GM18498 (cell line): Measurements from ENCODE around the gene PRSS27.

Source experiments
- ATAC-seq: cut with Tn5 transposase; IDR thresholded peaks from one replicate; pipeline ENCODE4 v1.9.1; 2021; ENCODE audit warnings: mild to moderate bottlenecking, moderate library complexity; ENCODE audit not compliant: unreplicated experiment

Gene PRSS27

DNA sequence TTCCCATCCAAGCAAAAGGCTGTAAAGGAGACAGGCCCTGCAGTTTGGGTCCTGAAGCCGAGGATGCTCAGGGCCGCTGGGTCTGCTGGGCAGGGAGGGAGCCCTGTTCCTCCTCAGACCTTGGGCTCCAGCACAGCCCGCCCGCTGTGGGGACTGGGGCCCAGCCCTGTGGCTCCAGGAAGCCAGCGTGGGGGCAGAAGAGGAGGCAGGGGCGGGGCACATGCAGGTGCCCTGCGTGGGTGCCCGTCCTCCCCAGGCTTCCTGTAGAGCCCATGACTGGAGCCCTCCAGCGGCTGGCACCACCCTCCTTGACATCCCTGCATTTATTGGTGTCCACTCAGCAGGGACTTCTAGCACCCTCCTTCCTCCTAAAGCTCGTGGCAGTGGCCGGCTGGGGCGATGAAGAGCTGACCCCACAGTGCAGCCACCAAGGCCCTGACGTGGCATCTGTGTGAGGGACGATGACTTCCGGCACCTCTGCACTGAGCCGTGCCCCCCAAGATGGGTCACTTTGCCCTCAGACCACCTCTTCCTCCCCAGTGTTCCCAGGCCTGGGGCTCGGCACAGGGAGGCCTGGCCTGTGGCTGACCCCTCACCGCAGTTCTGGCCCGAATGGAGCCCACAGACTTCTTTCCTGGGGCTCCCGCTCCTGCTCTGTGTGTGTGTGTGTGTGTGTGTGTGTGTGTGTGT lies 9.9 kb downstream of the PRSS27 start:
- no peak for ATAC-seq

DNA sequence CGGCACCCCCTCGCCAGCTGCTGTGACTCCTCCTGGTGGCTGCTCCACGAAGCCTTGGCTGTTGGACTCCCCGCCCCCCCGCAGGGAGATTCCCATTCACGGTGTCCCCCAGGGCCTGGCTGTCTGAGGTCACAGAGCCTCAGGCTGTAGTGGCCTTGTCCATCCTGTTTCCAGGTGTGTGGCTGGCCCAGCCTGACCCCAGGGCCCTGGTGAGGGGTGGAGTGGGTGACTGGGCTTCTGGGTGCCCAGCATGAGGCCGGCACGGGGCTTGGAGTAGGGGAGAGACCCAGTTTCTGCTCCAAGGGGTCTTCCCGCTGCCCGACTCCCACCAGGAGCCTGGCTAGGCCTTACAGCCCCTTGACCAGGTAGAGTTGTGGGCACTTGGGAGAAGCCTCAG lies 10.4 kb downstream of the PRSS27 start:
- no peak for ATAC-seq

DNA sequence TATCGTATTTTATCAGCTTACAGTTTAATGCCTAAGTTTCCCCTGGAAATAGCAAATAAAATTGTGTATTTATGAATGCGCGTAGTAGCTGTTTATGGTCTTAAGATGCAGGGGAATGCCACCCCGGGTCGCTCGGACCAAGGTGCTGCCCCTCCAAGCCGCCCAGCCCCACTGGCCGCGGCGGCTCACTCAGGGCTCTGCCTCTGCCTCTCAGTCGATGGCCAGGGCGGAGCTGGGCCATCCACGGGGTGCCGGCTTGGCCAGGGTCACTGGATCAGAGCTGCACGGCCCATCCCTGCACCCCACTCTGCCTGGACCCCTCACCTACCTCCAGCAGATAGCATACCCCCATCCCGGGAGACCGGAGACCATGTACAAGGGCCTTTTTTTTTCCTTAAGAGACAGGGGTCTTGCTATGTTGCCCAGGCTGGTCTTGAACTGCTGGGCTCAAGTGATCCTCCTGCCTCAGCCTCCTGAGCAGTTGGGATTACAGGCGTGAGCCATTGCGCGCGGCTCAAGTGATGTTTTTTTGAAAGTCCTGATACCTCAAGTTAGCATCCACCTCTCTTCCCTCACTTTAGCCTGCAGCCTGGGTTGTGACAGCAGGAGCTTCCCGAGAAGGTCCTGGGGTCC lies 11.0 kb downstream of the PRSS27 start:
- ATAC-seq, result no peak

DNA sequence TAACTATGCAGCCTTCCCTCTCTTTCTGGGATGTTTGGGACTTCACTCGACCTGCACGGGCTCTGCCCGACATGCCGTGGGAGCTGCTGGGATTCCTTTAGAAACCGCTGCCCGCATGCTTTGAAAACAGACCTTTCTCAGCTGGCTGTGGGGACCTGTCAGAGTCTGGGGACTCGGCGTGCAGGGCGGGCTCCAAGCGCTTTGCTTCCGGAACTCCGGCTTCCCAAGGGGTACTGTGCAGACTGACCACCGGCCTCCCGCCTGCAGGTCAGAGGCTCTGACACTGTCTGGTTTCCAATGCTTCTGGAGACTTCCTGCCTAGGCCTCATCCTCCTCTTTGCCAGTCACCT lies 11.8 kb downstream of the PRSS27 start:
- ATAC-seq, result no peak

DNA sequence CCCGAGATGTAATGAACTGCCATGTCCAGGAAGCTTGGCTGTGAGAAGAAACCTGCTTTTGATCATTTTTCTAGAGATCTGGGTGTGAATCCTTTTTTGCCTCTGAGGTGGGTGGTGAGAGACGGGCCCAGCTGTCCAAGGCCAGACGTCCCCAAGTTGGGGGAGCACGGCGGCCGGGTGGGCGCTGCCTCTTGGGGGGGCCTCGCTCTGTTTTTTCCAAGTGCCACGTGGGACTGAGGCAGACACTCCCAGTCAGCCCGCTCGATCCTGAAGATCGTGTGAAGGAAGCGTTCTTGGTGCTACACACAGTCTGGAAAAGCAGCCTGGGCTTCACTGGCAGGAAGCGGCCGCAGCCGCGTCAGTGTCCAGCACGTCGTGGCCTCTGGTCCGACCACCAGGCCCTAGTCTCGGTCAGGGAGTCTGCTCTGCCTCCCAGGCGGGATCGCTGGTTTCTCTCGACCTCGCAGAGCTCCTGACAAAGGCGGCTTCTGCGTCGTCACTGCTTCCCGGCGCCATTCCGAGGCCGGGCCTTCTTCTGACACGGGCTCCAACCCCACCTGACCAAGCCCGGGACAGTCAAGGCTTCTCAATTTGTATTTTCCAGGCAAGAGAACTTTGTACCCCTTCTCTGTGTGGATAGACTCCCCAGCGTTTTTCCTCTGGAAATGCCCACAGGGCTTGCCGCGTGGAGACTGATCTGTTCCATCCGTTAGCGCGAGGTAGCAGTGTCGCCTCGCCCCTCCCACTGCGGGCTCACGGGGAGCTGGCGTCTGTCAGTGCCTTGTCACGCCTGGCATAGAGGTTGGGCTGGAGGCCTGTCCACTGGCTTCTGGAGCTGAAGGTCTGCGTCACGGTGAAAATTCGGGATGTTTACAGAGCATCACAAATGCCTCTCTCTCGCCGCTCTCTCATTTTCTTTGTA lies 12.4 kb downstream of the PRSS27 start:
- ATAC-seq, result no peak

DNA sequence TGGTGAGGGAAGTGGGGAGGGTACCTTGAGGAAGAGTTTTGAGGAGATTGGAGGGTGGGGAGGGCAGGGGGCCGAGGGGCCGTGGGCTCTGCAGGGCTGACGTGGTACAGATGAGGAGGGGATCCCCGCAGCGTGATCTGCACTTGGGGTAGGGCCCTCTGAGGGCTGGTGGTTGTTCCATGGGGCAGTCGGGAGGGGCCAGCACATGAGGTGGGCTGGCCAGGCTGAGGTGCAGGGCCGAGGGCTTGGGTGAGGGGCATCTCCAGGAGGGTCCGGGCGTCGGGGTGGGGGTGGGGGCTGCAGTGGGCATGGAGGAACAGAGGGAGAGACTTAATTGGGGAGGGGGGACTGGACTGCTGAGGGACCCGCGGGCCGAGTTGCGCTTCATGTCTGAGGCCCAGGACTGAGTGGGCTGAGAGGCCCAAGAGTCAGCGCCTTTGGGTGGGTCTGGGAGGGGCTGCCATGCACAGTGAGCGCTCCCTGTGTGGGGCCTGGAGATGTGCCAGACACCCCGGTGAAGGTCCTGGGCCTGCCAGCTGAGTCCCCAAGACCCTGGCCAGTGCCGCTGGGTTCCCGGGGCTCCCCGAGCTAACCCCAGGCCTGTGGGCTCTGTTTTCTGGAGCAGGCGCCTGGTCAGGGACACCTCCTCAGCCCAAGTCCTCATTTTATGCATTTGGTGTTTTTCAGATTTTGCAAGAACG lies 13.3 kb downstream of the PRSS27 start:
- ATAC-seq, result no peak

DNA sequence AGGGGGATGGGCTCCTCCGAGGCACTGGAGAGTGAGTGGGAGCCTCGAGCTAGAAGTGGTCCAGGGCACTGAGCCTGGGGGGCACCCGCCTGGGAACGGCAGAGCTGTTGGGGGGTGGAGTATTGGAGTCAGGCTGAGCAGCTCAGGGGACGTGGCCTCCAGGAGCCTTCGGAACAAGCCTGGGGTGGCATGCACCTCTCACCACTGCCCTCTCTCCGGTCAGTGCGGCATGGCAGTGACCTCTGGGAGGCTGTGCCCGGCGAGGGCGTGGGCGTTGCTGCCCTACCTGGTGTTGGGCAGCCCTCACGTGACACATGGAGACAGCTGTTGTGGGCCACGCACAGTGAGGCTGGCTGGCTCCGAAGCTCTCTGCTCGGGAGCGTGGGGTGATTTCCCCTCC lies 13.9 kb downstream of the PRSS27 start:
- no peak for ATAC-seq

DNA sequence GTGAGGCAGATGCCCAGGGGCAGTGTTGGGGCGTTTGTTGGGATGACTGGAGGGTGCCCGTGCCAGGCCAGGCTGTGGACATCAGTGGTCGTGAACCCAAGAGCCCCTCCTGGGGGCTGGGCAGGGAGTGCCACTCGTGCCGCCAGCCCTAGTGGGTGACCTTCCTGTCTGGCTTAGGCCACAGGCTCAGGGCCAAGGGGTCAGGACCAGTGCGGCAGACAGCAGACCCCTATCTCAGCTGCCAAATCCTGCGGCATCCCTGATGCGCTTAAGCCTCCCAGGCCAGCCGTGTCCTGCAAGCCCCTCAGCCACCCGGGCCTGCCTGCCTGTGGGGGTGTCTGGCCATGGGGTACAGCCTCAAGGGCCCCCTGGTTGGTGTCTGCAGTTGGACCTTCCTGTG lies 14.7 kb downstream of the PRSS27 start:
- no peak for ATAC-seq

DNA sequence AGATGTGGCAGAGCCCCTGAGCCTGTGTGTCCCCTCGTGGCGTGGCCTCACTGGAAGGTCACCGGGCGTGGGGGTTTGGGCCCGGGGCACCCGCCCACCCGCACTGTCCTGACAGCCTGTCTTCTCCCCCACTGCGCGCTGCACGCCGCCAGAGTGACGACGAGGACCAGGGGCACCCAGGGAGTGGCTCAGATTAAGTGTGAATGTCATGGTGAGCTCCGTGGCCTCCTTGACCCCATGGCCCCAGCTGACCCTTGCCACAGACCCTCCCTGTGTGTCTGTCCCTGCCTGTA lies 15.1 kb downstream of the PRSS27 start:
- ATAC-seq, result no peak

DNA sequence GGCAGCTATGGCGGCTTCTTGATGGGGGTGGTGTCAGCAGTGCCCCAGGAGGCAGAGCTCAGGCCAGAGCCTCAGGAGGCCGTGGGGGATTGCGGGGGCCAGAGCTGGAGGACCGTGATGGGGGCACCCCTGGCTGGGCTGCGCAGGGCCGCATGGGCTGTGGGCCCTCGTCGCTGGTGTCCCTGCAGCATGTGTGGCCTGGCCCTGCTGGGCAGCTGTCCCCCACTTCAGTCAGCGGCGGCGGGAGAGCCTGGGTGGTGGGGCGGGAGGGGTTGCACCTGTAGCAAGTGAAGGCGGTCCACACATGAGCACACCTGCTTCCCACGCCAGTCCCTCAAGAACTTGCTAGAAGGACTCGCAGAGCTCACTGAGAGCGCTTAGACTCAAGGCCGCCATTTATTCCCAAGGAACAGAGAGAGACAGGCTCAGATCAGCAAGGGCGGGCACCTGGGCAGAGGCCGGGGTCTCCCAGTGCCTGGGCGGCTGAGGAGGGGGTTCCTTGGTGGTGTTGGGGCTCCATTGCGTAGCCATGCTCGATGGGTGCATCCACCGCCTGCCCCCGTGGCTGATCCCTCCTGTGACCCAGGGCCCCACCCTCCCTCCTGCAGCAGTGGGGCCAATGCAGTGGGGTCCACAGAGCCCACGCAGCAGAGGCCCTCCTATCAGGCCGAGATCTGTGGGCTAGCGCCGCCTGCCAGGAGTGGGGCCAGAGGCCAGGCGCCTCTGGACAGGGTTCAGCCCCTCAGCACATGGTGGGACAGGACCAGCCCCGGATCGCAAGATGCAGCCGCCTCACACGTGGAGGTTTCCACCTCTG lies 15.7 kb downstream of the PRSS27 start:
- ATAC-seq, result no peak

DNA sequence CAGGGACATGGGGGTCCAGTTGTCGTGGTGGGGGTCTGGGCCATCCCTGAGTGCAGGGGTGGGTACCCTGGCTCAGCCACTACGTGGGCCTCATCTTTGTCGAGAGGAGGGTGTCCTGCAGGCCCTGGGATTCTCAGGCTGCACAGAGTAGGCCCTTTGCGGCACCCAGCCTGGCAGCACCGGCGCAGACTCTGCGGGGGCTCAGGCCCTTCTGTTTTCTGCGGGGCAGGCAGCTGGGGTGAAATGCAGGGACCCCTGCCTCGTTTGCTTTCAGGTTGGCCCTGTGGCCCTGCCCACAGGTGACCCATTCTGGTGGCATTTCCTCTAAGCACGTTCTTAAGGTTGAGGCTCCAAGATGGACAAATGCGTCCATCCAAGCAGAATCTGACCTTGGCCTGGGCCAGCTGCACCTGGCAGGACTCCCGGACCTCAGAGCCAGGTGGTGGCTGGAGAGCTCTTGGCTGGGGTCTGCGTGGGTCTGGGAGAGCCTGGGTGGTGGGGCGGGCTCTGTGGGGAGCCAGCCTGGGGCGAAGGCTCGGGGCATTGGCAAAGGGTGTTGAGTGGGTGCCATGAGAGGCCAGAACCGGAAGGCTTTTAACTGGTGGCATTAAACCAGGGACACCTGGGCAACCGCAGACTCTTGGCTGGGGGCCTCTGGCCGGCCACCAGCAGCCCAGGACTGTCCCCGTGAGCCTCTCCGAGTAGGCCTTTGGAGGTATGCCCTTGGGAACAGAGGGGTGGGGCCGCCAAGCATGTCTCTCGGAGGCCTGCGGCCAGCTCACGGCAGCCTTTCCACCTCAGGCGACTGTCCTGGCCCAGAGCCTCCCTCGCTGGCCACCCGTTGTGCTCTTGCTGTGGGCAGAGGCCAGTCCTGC lies 16.9 kb downstream of the PRSS27 start:
- no peak for ATAC-seq

DNA sequence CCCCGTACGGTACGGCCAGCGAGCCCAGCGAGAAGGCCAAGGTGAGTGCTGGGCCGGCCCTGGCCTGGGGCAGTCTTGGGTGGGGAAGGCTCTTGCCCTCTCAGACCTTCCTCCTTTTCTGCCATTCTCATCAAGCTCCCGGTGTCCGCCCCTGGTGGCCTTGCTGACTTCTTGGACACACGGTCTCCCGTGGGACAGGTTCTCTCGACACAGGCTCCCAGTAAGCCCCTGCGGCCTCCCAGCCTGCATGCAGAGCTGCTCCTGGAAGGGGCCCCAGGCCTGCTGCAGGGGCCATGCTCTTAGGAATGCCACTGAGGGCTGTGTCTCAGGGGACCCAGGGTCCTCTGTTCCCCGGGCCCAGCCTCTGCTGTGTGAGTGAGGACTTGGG lies 17.6 kb downstream of the PRSS27 start:
- ATAC-seq, result no peak

DNA sequence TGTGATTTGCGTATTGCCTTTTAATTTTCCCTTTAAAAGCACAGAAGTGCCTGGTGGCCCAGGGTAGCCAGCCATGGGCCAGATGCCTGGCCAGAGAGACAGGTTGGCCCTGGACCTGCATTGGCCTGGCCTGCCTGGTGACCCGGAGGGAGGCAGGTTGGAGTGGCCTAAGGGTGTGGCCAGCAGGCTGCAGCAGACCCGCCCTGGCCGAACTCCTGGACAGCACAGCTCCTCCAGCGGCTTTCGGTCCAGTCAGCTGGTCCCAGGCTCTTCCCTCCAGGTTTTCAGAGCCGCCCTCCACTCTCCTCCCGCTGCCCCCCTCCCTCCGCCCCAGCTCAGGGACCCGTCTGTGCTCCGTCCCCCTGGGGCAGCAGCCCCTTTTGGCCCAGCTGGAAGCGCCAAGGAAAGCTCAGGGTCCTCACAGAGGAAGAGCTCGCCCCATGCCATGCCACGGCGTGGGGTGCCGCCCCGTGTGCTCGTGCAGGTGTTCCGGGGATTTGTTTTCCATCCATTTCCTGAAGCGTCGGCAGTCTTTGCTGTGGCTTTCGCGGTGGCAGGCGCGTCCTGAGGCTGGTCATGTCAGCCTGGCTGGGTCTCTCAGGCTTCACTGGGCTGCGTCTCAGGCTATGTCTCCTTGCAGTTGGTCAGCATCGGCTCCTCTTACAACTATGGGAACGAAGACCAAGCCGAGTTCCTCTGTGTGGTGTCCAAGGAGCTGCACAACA lies 18.1 kb downstream of the PRSS27 start:
- ATAC-seq, result no peak

DNA sequence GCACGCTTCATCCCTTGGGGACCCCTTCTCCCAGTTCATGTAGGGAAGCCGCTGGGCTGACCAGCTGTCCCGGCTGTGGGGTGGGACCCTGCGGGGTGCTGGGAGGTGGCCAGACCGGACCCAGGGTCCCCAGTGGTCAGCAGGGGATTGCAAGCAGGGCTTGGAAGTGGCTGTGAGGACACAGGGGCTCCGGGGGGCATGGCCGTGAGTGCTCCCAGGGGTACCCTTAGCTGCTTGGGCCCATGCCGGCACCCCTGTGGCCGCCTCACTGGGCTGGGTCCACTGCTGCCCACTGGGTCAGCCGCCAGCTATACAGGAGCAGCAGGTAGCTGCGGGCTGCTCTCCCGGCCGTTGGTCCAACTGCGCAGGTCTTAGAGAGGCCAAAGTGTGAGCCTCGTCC lies 18.8 kb downstream of the PRSS27 start:
- ATAC-seq, result no peak

DNA sequence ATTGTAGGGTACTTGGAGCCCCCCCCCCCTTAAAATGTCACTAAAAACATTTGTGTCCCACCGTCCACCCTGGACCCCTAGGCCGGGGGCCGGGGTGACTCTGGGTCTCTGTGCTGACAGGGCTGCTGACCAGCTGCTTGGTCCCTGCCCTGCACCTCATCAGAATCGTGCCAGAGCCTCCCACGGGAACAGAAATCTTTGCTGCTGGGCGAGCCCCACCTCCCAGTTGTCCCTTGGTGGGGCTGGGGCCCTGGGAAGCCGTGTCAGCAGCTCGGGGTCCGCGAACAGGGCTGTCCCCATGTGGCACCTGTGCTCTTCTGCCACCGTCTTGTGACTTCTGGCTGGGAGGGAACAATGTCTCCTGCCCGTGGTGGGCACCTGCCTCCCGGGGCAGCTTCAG lies 19.2 kb downstream of the PRSS27 start:
- ATAC-seq, result no peak

DNA sequence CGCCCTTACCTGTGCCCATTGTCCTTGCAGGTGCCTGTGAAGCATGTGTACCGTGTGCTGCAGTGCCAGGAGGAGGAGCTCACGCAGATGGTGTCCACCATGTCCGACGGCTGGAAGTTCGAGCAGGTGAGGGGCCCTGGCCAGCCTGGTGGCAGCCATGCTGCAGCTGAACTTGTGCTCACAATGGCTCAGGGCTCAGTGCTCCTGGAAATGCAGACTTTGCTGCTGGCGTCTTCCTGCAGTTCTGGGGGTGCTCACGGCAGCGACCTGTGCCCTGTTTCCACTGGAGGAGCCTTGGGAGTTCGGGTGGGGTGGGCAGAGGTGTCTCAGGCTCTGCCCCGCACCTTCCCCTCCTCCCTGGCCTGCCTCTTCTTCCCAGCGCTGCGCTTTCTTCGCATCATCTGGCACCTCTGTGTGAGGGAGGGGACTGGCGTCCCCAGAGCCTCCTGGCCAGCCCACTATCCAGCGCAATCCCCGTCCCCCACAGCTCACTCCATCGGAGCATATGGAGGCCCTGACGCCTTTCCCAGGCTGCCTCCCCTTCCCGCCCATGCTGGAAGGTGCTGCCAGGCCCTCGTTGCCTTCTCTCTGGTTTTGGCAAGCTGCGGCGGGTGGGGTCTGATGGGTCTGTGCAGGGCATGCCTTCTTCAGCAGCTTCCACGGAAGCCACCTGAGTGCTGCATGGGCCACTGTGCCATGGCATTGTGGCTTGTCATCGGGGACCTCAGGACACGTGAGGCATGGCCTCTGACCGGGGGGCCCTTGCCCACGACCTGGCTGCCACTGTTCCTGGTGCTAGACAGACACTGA lies 20.0 kb downstream of the PRSS27 start:
- ATAC-seq, result no peak

DNA sequence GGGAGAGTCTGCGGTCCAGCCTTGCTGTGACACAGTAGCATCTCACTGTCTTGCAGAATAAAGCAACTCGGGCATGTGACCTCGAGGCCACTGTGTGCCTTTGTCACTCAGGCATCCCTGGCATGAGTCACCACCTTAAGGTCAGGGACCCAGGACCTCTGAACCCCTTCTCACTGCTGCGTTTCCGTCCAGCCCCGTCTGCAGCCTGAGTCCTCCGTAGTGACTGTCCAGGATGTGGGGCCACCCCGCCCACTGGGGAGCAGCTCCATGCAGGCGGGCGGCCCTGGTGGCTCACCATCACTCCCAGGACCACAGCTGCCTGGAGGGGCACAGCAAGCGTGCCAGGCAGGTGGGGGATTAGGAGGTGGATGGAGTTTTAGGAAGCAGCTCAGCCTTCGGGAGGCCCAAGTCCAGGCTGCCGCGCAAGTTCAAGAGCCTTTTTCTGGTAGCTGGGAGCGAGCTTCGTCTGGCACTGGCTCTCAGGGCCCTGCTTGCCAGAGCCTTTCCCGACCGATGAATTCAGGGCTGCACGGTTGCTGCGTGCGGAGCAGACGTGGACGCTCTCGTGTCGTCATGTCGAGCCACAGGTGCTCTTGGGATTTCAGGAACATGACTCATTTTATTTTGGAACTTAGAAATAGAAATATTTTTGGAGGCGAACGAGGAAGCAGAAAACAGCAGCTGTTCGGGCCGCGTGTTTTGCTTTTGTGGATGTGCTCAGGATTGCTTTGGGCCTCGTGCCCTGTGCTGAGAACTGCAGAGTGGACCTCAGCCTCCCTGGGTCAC lies 20.9 kb downstream of the PRSS27 start:
- no peak for ATAC-seq
